ENCODE data around the gene KDM1A. TPM values are rescaled to one million over a fixed set of nuclear protein-coding genes. Genes with fewer than 3 reads are reported as not detected.
A peak's percentile ranks its signal among the peaks of the same experiment; 100 is the strongest.
"Not testable (repeated sequence)": the region's sequence is repeated elsewhere in the genome, so short reads cannot be mapped to it uniquely, and the experiment has no call there.

Gene KDM1A
- total RNA-seq, 1 experiment from 2014 or later = 110 TPM

- H3K4me1 ChIP-seq (ENCODE audit: low read length) = peaks cover 9% of the 10 kb centered on the region
- H3K4me3 ChIP-seq (ENCODE audit: low read length) = no peak overlapping the region
- H3K9me3 ChIP-seq (ENCODE audit: low read length) = no peaks in the 10 kb centered on the region
- H3K9ac ChIP-seq (ENCODE audit: low read length) = no peak overlapping the region
- no peak overlapping the region for H3K27ac ChIP-seq (ENCODE audit: low read length)
- H2AFZ ChIP-seq (ENCODE audit: low read length) = no peak overlapping the region
- no peaks in the 10 kb centered on the region for H4K20me1 ChIP-seq (ENCODE audit: insufficient read depth, low read depth, low read length)
- peak; percentile 92 for DNase-seq
- H3K36me3 ChIP-seq (ENCODE audit: insufficient read depth, low read length) = no peaks in the 10 kb centered on the region
- no peak overlapping the region for H3K4me2 ChIP-seq (ENCODE audit: low read depth, low read length, poor library complexity, severe bottlenecking)
- no peaks in the 10 kb centered on the region for H3K27me3 ChIP-seq (ENCODE audit: low read length)
- H3K9me2 ChIP-seq (replicated peaks; ENCODE audit: insufficient read depth, low read length) = no peaks in the 10 kb centered on the region
- H3K79me2 ChIP-seq (ENCODE audit: low read length) = no peaks in the 10 kb centered on the region
Observed at GRCh38 chr1:22976461-22977243, 42.6 kb upstream of the KDM1A start.

DNA sequence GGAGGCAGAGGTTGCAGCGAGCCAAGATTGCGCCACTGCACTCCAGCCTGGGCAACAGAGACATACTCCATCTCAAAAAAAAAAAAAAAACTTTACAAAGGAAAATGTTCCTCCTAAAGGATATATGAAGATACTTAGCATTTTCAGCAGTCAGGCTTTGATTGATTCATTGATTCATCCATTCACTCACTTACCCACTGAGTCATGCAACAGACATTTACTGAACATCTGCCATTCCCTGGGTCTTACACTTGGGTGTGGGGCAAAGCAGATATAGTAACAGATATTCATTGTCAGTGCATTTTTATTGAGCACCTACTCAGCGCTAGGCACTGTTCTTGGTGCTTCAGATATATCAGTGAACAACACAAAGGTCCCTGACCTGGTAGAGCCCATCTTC, 41.0 kb upstream of the KDM1A start:
- Histone ChIP-seq H3K79me2 (ENCODE audit: low read length) (no peaks in the 10 kb centered on the region), H4K20me1 (ENCODE audit: insufficient read depth, low read depth, low read length) (no peaks in the 10 kb centered on the region), H3K9ac (ENCODE audit: low read length) (no peak overlapping the region), H3K4me2 (ENCODE audit: low read depth, low read length, poor library complexity, severe bottlenecking) (no peak overlapping the region), H3K4me1 (ENCODE audit: low read length) (peaks cover 5% of the 10 kb centered on the region), H3K9me3 (ENCODE audit: low read length) (no peaks in the 10 kb centered on the region), H3K36me3 (ENCODE audit: insufficient read depth, low read length) (no peaks in the 10 kb centered on the region), H3K9me2 (replicated peaks; ENCODE audit: insufficient read depth, low read length) (no peaks in the 10 kb centered on the region), H3K27me3 (ENCODE audit: low read length) (no peaks in the 10 kb centered on the region), H3K4me3 (ENCODE audit: low read length) (no peak overlapping the region), H3K27ac (ENCODE audit: low read length) (no peak overlapping the region), H2AFZ (ENCODE audit: low read length) (no peak overlapping the region)
- DNase-seq = no peak

- H3K9me2 ChIP-seq (replicated peaks; ENCODE audit: insufficient read depth, low read length); H3K36me3 ChIP-seq (ENCODE audit: insufficient read depth, low read length); DNase-seq; H3K9me3 ChIP-seq (ENCODE audit: low read length); H2AFZ ChIP-seq (ENCODE audit: low read length); H3K4me2 ChIP-seq (ENCODE audit: low read depth, low read length, poor library complexity, severe bottlenecking); H3K27me3 ChIP-seq (ENCODE audit: low read length); H3K4me3 ChIP-seq (ENCODE audit: low read length); H3K79me2 ChIP-seq (ENCODE audit: low read length); H3K9ac ChIP-seq (ENCODE audit: low read length); H3K4me1 ChIP-seq (ENCODE audit: low read length); H4K20me1 ChIP-seq (ENCODE audit: insufficient read depth, low read depth, low read length); H3K27ac ChIP-seq (ENCODE audit: low read length): not testable (repeated sequence)
Observed at GRCh38 chr1:22980471-22980790, 38.8 kb upstream of the KDM1A start.

DNA sequence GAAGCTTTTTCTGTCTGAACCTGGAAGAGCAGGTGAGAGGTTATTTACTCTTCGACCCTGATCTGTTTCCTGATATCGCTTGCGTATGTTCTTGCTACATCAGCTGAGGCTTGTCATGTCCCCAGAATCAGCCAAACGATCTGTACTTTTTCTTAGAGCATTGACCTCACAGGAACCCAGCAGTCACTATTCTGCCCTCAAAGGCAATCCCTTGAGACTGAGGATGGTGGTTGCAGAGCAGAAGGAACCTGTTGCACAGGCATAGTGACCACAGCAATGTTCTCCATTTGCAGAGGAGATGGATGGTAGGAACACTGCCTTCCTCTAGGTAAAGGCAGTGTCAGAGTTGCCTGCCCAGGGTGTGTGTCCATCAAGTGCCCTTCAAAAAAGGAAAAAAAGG, 35.3 kb upstream of the KDM1A start:
- no peak overlapping the region for H3K9ac ChIP-seq (ENCODE audit: low read length)
- H3K36me3 ChIP-seq (ENCODE audit: insufficient read depth, low read length) = no peaks in the 10 kb centered on the region
- no peak overlapping the region for H2AFZ ChIP-seq (ENCODE audit: low read length)
- no peaks in the 10 kb centered on the region for H4K20me1 ChIP-seq (ENCODE audit: insufficient read depth, low read depth, low read length)
- no peaks in the 10 kb centered on the region for H3K27me3 ChIP-seq (ENCODE audit: low read length)
- no peaks in the 10 kb centered on the region for H3K9me2 ChIP-seq (replicated peaks; ENCODE audit: insufficient read depth, low read length)
- H3K4me2 ChIP-seq (ENCODE audit: low read depth, low read length, poor library complexity, severe bottlenecking) = no peak overlapping the region
- H3K79me2 ChIP-seq (ENCODE audit: low read length) = no peaks in the 10 kb centered on the region
- no peak overlapping the region for H3K4me3 ChIP-seq (ENCODE audit: low read length)
- H3K27ac ChIP-seq (ENCODE audit: low read length) = no peak overlapping the region
- no peaks in the 10 kb centered on the region for H3K9me3 ChIP-seq (ENCODE audit: low read length)
- no peak for DNase-seq
- peaks cover 5% of the 10 kb centered on the region for H3K4me1 ChIP-seq (ENCODE audit: low read length)

GRCh38 chr1:22992384-22992783, 26.9 kb upstream of the KDM1A start:
- not testable (repeated sequence) for H3K4me2 ChIP-seq (ENCODE audit: low read depth, low read length, poor library complexity, severe bottlenecking); H3K79me2 ChIP-seq (ENCODE audit: low read length); DNase-seq; H4K20me1 ChIP-seq (ENCODE audit: insufficient read depth, low read depth, low read length); H3K4me3 ChIP-seq (ENCODE audit: low read length); H2AFZ ChIP-seq (ENCODE audit: low read length); H3K4me1 ChIP-seq (ENCODE audit: low read length); H3K9me3 ChIP-seq (ENCODE audit: low read length); H3K9ac ChIP-seq (ENCODE audit: low read length); H3K27me3 ChIP-seq (ENCODE audit: low read length); H3K36me3 ChIP-seq (ENCODE audit: insufficient read depth, low read length); H3K9me2 ChIP-seq (replicated peaks; ENCODE audit: insufficient read depth, low read length); H3K27ac ChIP-seq (ENCODE audit: low read length)

- H2AFZ ChIP-seq (ENCODE audit: low read length); DNase-seq; H3K9me3 ChIP-seq (ENCODE audit: low read length); H3K36me3 ChIP-seq (ENCODE audit: insufficient read depth, low read length); H3K9me2 ChIP-seq (replicated peaks; ENCODE audit: insufficient read depth, low read length); H3K4me2 ChIP-seq (ENCODE audit: low read depth, low read length, poor library complexity, severe bottlenecking); H4K20me1 ChIP-seq (ENCODE audit: insufficient read depth, low read depth, low read length); H3K4me1 ChIP-seq (ENCODE audit: low read length); H3K9ac ChIP-seq (ENCODE audit: low read length); H3K79me2 ChIP-seq (ENCODE audit: low read length); H3K27ac ChIP-seq (ENCODE audit: low read length); H3K4me3 ChIP-seq (ENCODE audit: low read length); H3K27me3 ChIP-seq (ENCODE audit: low read length): not testable (repeated sequence)
Observed at GRCh38 chr1:22993220-22993795, 26.0 kb upstream of the KDM1A start.

GRCh38 chr1:22995774-22996173, 23.5 kb upstream of the KDM1A start:
- H3K36me3 ChIP-seq (ENCODE audit: insufficient read depth, low read length) = no peaks in the 10 kb centered on the region
- no peak overlapping the region for H2AFZ ChIP-seq (ENCODE audit: low read length)
- H4K20me1 ChIP-seq (ENCODE audit: insufficient read depth, low read depth, low read length) = no peaks in the 10 kb centered on the region

GRCh38 chr1:22997528-22997927, 21.7 kb upstream of the KDM1A start:
- not testable (repeated sequence) for H3K36me3 ChIP-seq (ENCODE audit: insufficient read depth, low read length); DNase-seq; H2AFZ ChIP-seq (ENCODE audit: low read length); H3K27me3 ChIP-seq (ENCODE audit: low read length); H3K27ac ChIP-seq (ENCODE audit: low read length); H3K4me2 ChIP-seq (ENCODE audit: low read depth, low read length, poor library complexity, severe bottlenecking); H3K79me2 ChIP-seq (ENCODE audit: low read length); H3K9me2 ChIP-seq (replicated peaks; ENCODE audit: insufficient read depth, low read length); H3K4me1 ChIP-seq (ENCODE audit: low read length); H3K9ac ChIP-seq (ENCODE audit: low read length); H3K9me3 ChIP-seq (ENCODE audit: low read length); H4K20me1 ChIP-seq (ENCODE audit: insufficient read depth, low read depth, low read length); H3K4me3 ChIP-seq (ENCODE audit: low read length)

More at GRCh38 chr1:22995774-22996173, 23.5 kb upstream of the KDM1A start:
- Histone ChIP-seq H3K27ac (ENCODE audit: low read length) (no peak overlapping the region), H3K9me2 (replicated peaks; ENCODE audit: insufficient read depth, low read length) (no peaks in the 10 kb centered on the region), H3K4me3 (ENCODE audit: low read length) (no peak overlapping the region), H3K9ac (ENCODE audit: low read length) (no peak overlapping the region), H3K79me2 (ENCODE audit: low read length) (no peaks in the 10 kb centered on the region), H3K27me3 (ENCODE audit: low read length) (0 out of 2 replicates have a peak, but pooled peaks cover 4% of the 10 kb centered on the region), H3K4me2 (ENCODE audit: low read depth, low read length, poor library complexity, severe bottlenecking) (no peak overlapping the region), H3K4me1 (ENCODE audit: low read length) (no peaks in the 10 kb centered on the region), H3K9me3 (ENCODE audit: low read length) (no peaks in the 10 kb centered on the region; the same call in none of the 2 replicates)
- no peak for DNase-seq

All from Karpas-422 (cell line).